Neuronal stem cell (in vitro differentiated cells): Measurements from ENCODE around the gene RPP38.

ENCODE experiments used
- DNase-seq: peaks from one replicate; pipeline ENCODE4 v3.0.0-alpha.2; 2013; ENCODE audit warnings: low spot score
- H2AFZ ChIP-seq: one replicate; pipeline ENCODE4 v1.6.1; 2013; ENCODE audit warnings: mild to moderate bottlenecking, low read length, inconsistent platforms
- H2AK5ac ChIP-seq: 2 replicates; pipeline ENCODE4 v1.6.1; 2013; ENCODE audit warnings: low read depth, mild to moderate bottlenecking, inconsistent platforms, low read length, moderate library complexity, mixed read lengths
- H2BK120ac ChIP-seq: 2 replicates; pipeline ENCODE4 v1.6.1; 2013; ENCODE audit warnings: low read depth, mild to moderate bottlenecking, inconsistent platforms, low read length, moderate library complexity, mixed read lengths
- H2BK12ac ChIP-seq: one replicate; pipeline ENCODE4 v1.6.1; 2013; ENCODE audit warnings: low read length, inconsistent platforms
- H2BK15ac ChIP-seq: 2 replicates; pipeline ENCODE4 v1.6.1; 2013; ENCODE audit warnings: mild to moderate bottlenecking, low read length, inconsistent platforms, mixed read lengths
- H2BK5ac ChIP-seq: one replicate; pipeline ENCODE4 v1.6.1; 2013; ENCODE audit warnings: inconsistent platforms, mild to moderate bottlenecking, low read length, moderate library complexity
- H3K14ac ChIP-seq: one replicate; pipeline ENCODE4 v1.6.1; 2013; ENCODE audit warnings: low read length, inconsistent platforms
- H3K18ac ChIP-seq: 2 replicates; pipeline ENCODE4 v1.6.1; 2013; ENCODE audit warnings: low read length, inconsistent platforms
- H3K23ac ChIP-seq: 2 replicates; pipeline ENCODE4 v1.6.1; 2013; ENCODE audit warnings: low read depth, mild to moderate bottlenecking, mixed read lengths, low read length, inconsistent platforms; ENCODE audit not compliant: poor library complexity
- H3K27ac ChIP-seq: replicated peaks from 3 replicates; pipeline ENCODE4 v1.5.1; 2013; ENCODE audit warnings: low read length, inconsistent platforms
- H3K27me3 ChIP-seq, 3 experiments: 2 replicates each; pipeline ENCODE4 v1.6.1; 2013; ENCODE audit warnings: low read length in 3 of 3, mild to moderate bottlenecking in 2 of 3, inconsistent platforms in 1 of 3, low read depth in 1 of 3, mixed read lengths in 1 of 3, moderate library complexity in 1 of 3; ENCODE audit not compliant: control insufficient read depth in 3 of 3, insufficient read depth in 3 of 3
- H3K36me3 ChIP-seq, 2 donors: replicated peaks in 1 of 2; 2 replicates each; pipeline ENCODE4 v1.6.1; 2013; ENCODE audit warnings: low read length in 2 of 2; ENCODE audit not compliant: control insufficient read depth in 2 of 2, insufficient read depth in 2 of 2
- H3K4ac ChIP-seq: 2 replicates; pipeline ENCODE4 v1.6.1; 2013; ENCODE audit warnings: inconsistent platforms, mild to moderate bottlenecking, low read length, moderate library complexity
- H3K4me1 ChIP-seq, 2 donors: 1 replicate in 1 of 2; 2 replicates in 1 of 2; pipeline ENCODE4 v1.6.1; 2013; ENCODE audit warnings: low read length in 2 of 2, low read depth in 1 of 2; ENCODE audit not compliant: control insufficient read depth in 2 of 2, insufficient read depth in 1 of 2
- H3K4me2 ChIP-seq: one replicate; pipeline ENCODE4 v1.6.1; 2013; ENCODE audit warnings: mild to moderate bottlenecking, low read length, inconsistent platforms; ENCODE audit not compliant: insufficient read depth, poor library complexity, severe bottlenecking
- H3K4me3 ChIP-seq, 2 donors: 2 replicates each; pipeline ENCODE4 v1.5.1; 2013; ENCODE audit warnings: low read length in 2 of 2, mild to moderate bottlenecking in 2 of 2, inconsistent platforms in 1 of 2, moderate library complexity in 1 of 2
- H3K79me1 ChIP-seq: one replicate; pipeline ENCODE4 v1.6.1; 2013; ENCODE audit warnings: low read depth, mild to moderate bottlenecking, inconsistent platforms, low read length, moderate library complexity
- H3K9ac ChIP-seq: one replicate; pipeline ENCODE4 v1.6.1; 2013; ENCODE audit warnings: mild to moderate bottlenecking, low read depth, low read length, inconsistent platforms; ENCODE audit not compliant: poor library complexity
- H3K9me3 ChIP-seq, 2 donors: replicated peaks in 1 of 2; 2 replicates each; pipeline versions ENCODE3 to v1.6.1; 2013; ENCODE audit warnings: low read length in 2 of 2, mild to moderate bottlenecking in 2 of 2, inconsistent platforms in 1 of 2, low read depth in 1 of 2, mixed read lengths in 1 of 2, moderate library complexity in 1 of 2; ENCODE audit not compliant: control insufficient read depth in 2 of 2, insufficient read depth in 1 of 2
- H4K8ac ChIP-seq: one replicate; pipeline ENCODE4 v1.6.1; 2013; ENCODE audit warnings: low read depth, mild to moderate bottlenecking, inconsistent platforms, low read length, moderate library complexity
- H4K91ac ChIP-seq: one replicate; pipeline ENCODE4 v1.6.1; 2013; ENCODE audit warnings: low read length, low read depth, mild to moderate bottlenecking, inconsistent platforms; ENCODE audit not compliant: poor library complexity
- WGBS, 2 donors: extraction: QIAGEN DNeasy Blood & Tissue Kit; methylation state at CpG; one replicate each; pipeline ENCODE4 v1.1.7; 2013; ENCODE audit warnings: missing lambda C conversion rate in 2 of 2, mixed read lengths in 1 of 2; ENCODE audit not compliant: insufficient read length in 2 of 2, insufficient replicate concordance in 1 of 2; ENCODE audit errors: extremely low coverage in 2 of 2; 5-methylcytosine and 5-hydroxymethylcytosine counted together

RPP38 gene

GRCh38 chr10:15116225-15116624, 19.1 kb downstream of the RPP38 start:
- H4K8ac ChIP-seq: no peak overlapping the region
- DNase-seq: no peak
- no peaks in the 10 kb centered on the region for H3K79me1 ChIP-seq
- H4K91ac ChIP-seq: no peak overlapping the region
- H2AFZ ChIP-seq: no peak overlapping the region
- H3K18ac ChIP-seq: no peak overlapping the region
- H2BK120ac ChIP-seq: no peak overlapping the region
- no peak overlapping the region for H3K23ac ChIP-seq
- H2BK5ac ChIP-seq: no peak overlapping the region
- H3K9me3 ChIP-seq: peaks cover 2 to 10% of the 10 kb centered on the region in 2 donors
- no peak overlapping the region for H2BK12ac ChIP-seq
- no peak overlapping the region for H2AK5ac ChIP-seq
- no peak overlapping the region for H3K4me2 ChIP-seq
- WGBS, 2 donors: no CpG with 5 or more reads among the region's 5 CpGs
- H3K9ac ChIP-seq: no peak overlapping the region
- H3K4me1 ChIP-seq: no peaks in the 10 kb centered on the region
- no peak overlapping the region for H2BK15ac ChIP-seq
- H3K4ac ChIP-seq: no peak overlapping the region
- H3K4me3 ChIP-seq: no peak overlapping the region
- no peak overlapping the region for H3K14ac ChIP-seq
- no peak overlapping the region for H3K27ac ChIP-seq
- peaks cover 18 to 85% of the 10 kb centered on the region in 2 donors for H3K36me3 ChIP-seq
- no peaks in the 10 kb centered on the region for H3K27me3 ChIP-seq

GRCh38 chr10:15118615-15119014, 21.5 kb downstream of the RPP38 start:
- Histone ChIP-seq H3K23ac (no peak overlapping the region), H3K4me1 (no peaks in the 10 kb centered on the region), H2BK5ac (no peak overlapping the region), H2BK12ac (no peak overlapping the region), H2AFZ (no peak overlapping the region), H3K4ac (no peak overlapping the region), H3K14ac (no peak overlapping the region), H3K4me2 (no peak overlapping the region), H3K9ac (no peak overlapping the region), H3K18ac (no peak overlapping the region), H2AK5ac (no peak overlapping the region), H3K27me3 (no peaks in the 10 kb centered on the region), H3K4me3 (no peak overlapping the region), H3K9me3 (peaks cover 0 to 10% of the 10 kb centered on the region in 2 donors), H4K8ac (no peak overlapping the region), H2BK15ac (no peak overlapping the region), H3K79me1 (no peaks in the 10 kb centered on the region), H3K27ac (no peak overlapping the region), H4K91ac (no peak overlapping the region), H3K36me3 (peaks cover 14 to 74% of the 10 kb centered on the region in 2 donors), H2BK120ac (no peak overlapping the region)
- WGBS, 2 donors: no CpG with 5 or more reads among the region's 1 CpG
- no peak for DNase-seq

GRCh38 chr10:15120523-15120922, 23.4 kb downstream of the RPP38 start:
- H2BK120ac ChIP-seq: no peak overlapping the region
- no peak overlapping the region for H3K4me2 ChIP-seq
- no peak overlapping the region for H2AK5ac ChIP-seq
- no peak overlapping the region for H3K9ac ChIP-seq
- no peaks in the 10 kb centered on the region for H3K4me1 ChIP-seq
- H2BK5ac ChIP-seq: no peak overlapping the region
- H3K23ac ChIP-seq: no peak overlapping the region
- no peak overlapping the region for H4K8ac ChIP-seq
- DNase-seq: no peak
- no peak overlapping the region for H3K14ac ChIP-seq
- H2BK12ac ChIP-seq: no peak overlapping the region
- H4K91ac ChIP-seq: no peak overlapping the region
- no peak overlapping the region for H3K4me3 ChIP-seq
- no CpG with 5 or more reads among the region's 5 CpGs for WGBS, 2 donors
- peaks cover 0 to 10% of the 10 kb centered on the region in 2 donors for H3K9me3 ChIP-seq
- H3K18ac ChIP-seq: no peak overlapping the region
- peaks cover 15 to 76% of the 10 kb centered on the region in 2 donors for H3K36me3 ChIP-seq
- H2AFZ ChIP-seq: no peak overlapping the region
- no peaks in the 10 kb centered on the region for H3K27me3 ChIP-seq
- no peak overlapping the region for H3K4ac ChIP-seq
- H2BK15ac ChIP-seq: no peak overlapping the region
- no peak overlapping the region for H3K27ac ChIP-seq
- no peaks in the 10 kb centered on the region for H3K79me1 ChIP-seq

- no peak overlapping the region for H4K8ac ChIP-seq
- H3K4ac ChIP-seq: no peak overlapping the region
- no peak overlapping the region for H3K27ac ChIP-seq
- H3K9me3 ChIP-seq: peaks cover 0 to 8% of the 10 kb centered on the region in 2 donors
- H3K18ac ChIP-seq: no peak overlapping the region
- no peaks in the 10 kb centered on the region for H3K4me1 ChIP-seq
- H2BK12ac ChIP-seq: no peak overlapping the region
- no peak overlapping the region for H4K91ac ChIP-seq
- no peak overlapping the region for H3K4me3 ChIP-seq
- H3K27me3 ChIP-seq: no peaks in the 10 kb centered on the region
- H3K23ac ChIP-seq: no peak overlapping the region
- no peak overlapping the region for H2AFZ ChIP-seq
- no peak overlapping the region for H2BK5ac ChIP-seq
- peaks cover 18 to 76% of the 10 kb centered on the region in 2 donors for H3K36me3 ChIP-seq
- no peak overlapping the region for H2AK5ac ChIP-seq
- no peak for DNase-seq
- H3K14ac ChIP-seq: no peak overlapping the region
- H3K9ac ChIP-seq: no peak overlapping the region
- no peak overlapping the region for H2BK120ac ChIP-seq
- no peak overlapping the region for H3K4me2 ChIP-seq
- H3K79me1 ChIP-seq: no peaks in the 10 kb centered on the region
- WGBS, 2 donors: no CpG with 5 or more reads among the region's 1 CpG
- H2BK15ac ChIP-seq: no peak overlapping the region
Measured at GRCh38 chr10:15121707-15122106, 24.6 kb downstream of the RPP38 start.
